HG02884 (cell line): ENCODE measurements around the gene NR6A1.

Experiments used
- ATAC-seq: cut with Tn5 transposase; IDR thresholded peaks from one replicate; pipeline ENCODE4 v1.9.1; 2021; ENCODE audit warnings: mild to moderate bottlenecking, moderate library complexity; ENCODE audit not compliant: unreplicated experiment

Gene NR6A1

GRCh38 chr9:124510650-124511425 is 260.3 kb downstream of the NR6A1 start:
- ATAC-seq: no peak

GRCh38 chr9:124507880-124508423 is 263.2 kb downstream of the NR6A1 start:
- ATAC-seq: no peak

- ATAC-seq: no peak
These were observed 263.9 kb downstream of the NR6A1 start, which contains the start of gene NR5A1 for GRCh38 chr9:124506931-124507879. TSS of gene NR5A1 (minus strand) at chr9:124507399. CDS start at chr9:124503395, 4,004 bp downstream.

GRCh38 chr9:124506433-124506832 is 264.7 kb downstream of the NR6A1 start:
- ATAC-seq: no peak

- ATAC-seq: no peak
These were observed 265.2 kb downstream of the NR6A1 start for GRCh38 chr9:124505901-124506346.

- no peak for ATAC-seq
These were observed 265.9 kb downstream of the NR6A1 start for GRCh38 chr9:124505006-124505900.

GRCh38 chr9:124504530-124505005 is 266.5 kb downstream of the NR6A1 start:
- no peak for ATAC-seq

- no peak for ATAC-seq
These were observed 267.2 kb downstream of the NR6A1 start for GRCh38 chr9:124503713-124504529.

GRCh38 chr9:124502711-124503702 is 268.1 kb downstream of the NR6A1 start:
- ATAC-seq: no peak

GRCh38 chr9:124501771-124502320 is 269.3 kb downstream of the NR6A1 start:
- no peak for ATAC-seq

GRCh38 chr9:124500796-124501611 is 270.1 kb downstream of the NR6A1 start:
- ATAC-seq: no peak

GRCh38 chr9:124500028-124500795 is 270.9 kb downstream of the NR6A1 start:
- no peak for ATAC-seq

GRCh38 chr9:124499216-124499615 is 271.9 kb downstream of the NR6A1 start:
- no peak for ATAC-seq

GRCh38 chr9:124498499-124499146 is 272.5 kb downstream of the NR6A1 start:
- ATAC-seq: no peak

- no peak for ATAC-seq
These were observed 273.1 kb downstream of the NR6A1 start for GRCh38 chr9:124498040-124498439.

- ATAC-seq: no peak
These were observed 273.7 kb downstream of the NR6A1 start for GRCh38 chr9:124497441-124497840.
